Glomerular endothelial cell (primary cell): ENCODE data around the gene ZBTB16. TPM values are rescaled to one million over a fixed set of nuclear protein-coding genes. Genes with fewer than 3 reads are reported as not detected.

Experiments
- DNase-seq: peaks from one replicate; pipeline ENCODE4 v3.0.0-alpha.2; 2011; ENCODE audit warnings: low read depth, low spot score; ENCODE audit errors: extremely low read depth
- total RNA-seq: library from RNA; depleted of rRNA; stranded (reverse); fragments of >200 nt; gene quantifications from 2 replicates; pipeline ENCODE4 v1.2.3, GENCODE V29; 2015

The ZBTB16 gene
- total RNA-seq, 1 donor from 2014 or later: 6.9 TPM

- no peak for DNase-seq
These were observed 212.8 kb downstream of the ZBTB16 start for GRCh38 chr11:114272311-114272710.

- DNase-seq: no peak
These were observed 213.6 kb downstream of the ZBTB16 start for GRCh38 chr11:114273071-114273470.

GRCh38 chr11:114273890-114274635 lies 214.6 kb downstream of the ZBTB16 start:
- DNase-seq: no peak

GRCh38 chr11:114274637-114275036 lies 215.1 kb downstream of the ZBTB16 start:
- DNase-seq: no peak

- no peak for DNase-seq
These were observed 215.8 kb downstream of the ZBTB16 start for GRCh38 chr11:114275280-114275679.

GRCh38 chr11:114276077-114276476 lies 216.6 kb downstream of the ZBTB16 start:
- DNase-seq: no peak

- DNase-seq: no peak
These were observed 218.3 kb downstream of the ZBTB16 start for GRCh38 chr11:114277637-114278341.

- no peak for DNase-seq
These were observed 219.0 kb downstream of the ZBTB16 start for GRCh38 chr11:114278342-114279065.

GRCh38 chr11:114279792-114280546 lies 220.5 kb downstream of the ZBTB16 start:
- no peak for DNase-seq

- no peak for DNase-seq
These were observed 221.2 kb downstream of the ZBTB16 start for GRCh38 chr11:114280696-114281095.

- no peak for DNase-seq
These were observed 222.0 kb downstream of the ZBTB16 start for GRCh38 chr11:114281388-114281956.

- DNase-seq: no peak
These were observed 223.0 kb downstream of the ZBTB16 start for GRCh38 chr11:114282488-114282887.

- DNase-seq: no peak
These were observed 223.9 kb downstream of the ZBTB16 start for GRCh38 chr11:114283422-114283821.

GRCh38 chr11:114284021-114284420 lies 224.5 kb downstream of the ZBTB16 start:
- no peak for DNase-seq

GRCh38 chr11:114284914-114285313 lies 225.4 kb downstream of the ZBTB16 start:
- DNase-seq: no peak

- no peak for DNase-seq
These were observed 226.1 kb downstream of the ZBTB16 start for GRCh38 chr11:114285599-114285998.

GRCh38 chr11:114286229-114286628 lies 226.7 kb downstream of the ZBTB16 start:
- DNase-seq: no peak

- no peak for DNase-seq
These were observed 227.6 kb downstream of the ZBTB16 start for GRCh38 chr11:114287154-114287553.

GRCh38 chr11:114288136-114288535 lies 228.6 kb downstream of the ZBTB16 start:
- DNase-seq: no peak

- DNase-seq: no peak
These were observed 230.3 kb downstream of the ZBTB16 start for GRCh38 chr11:114289779-114290178.
